ENCODE measurements around the gene PCLO. TPM values are rescaled to one million over a fixed set of nuclear protein-coding genes. Genes with fewer than 3 reads are reported as not detected.

PCLO gene
- total RNA-seq, 1 experiment from 2014 or later = 7.5 TPM

GRCh38 chr7:83173664-83174063 lies 11.0 kb upstream of the PCLO start:
- TF ChIP-seq EZH2phosphoT487 (IDR thresholded peaks at IDR 0.05; ENCODE audit: borderline replicate concordance, low read length) = no peak
- TF ChIP-seq CTCF (conservative IDR thresholded peaks at IDR 0.05; ENCODE audit: low read depth, low read length) = no peak
- TF ChIP-seq EZH2 (IDR thresholded peaks at IDR 0.05; ENCODE audit: low read length, unreplicated experiment) = no peak
- no peaks in the 10 kb centered on the region for H3K4me1 ChIP-seq (ENCODE audit: insufficient read depth, low read length)
- CTCF ChIA-PET = no interaction called here
- DNase-seq (no peak), ATAC-seq (no peak)
- H3K79me2 ChIP-seq (ENCODE audit: low read length) = no peaks in the 10 kb centered on the region
- H3K4me3 ChIP-seq (ENCODE audit: low read length) = no peak overlapping the region
- POLR2A ChIA-PET (ENCODE audit: unreplicated experiment) = interaction anchor here (0.5 kb wide), 1 partner anchor 77 kb away, joined by 4 read pairs; no protein-coding TSS in a partner anchor
- no peaks in the 10 kb centered on the region for H3K9me3 ChIP-seq (ENCODE audit: low read length)
- no peaks in the 10 kb centered on the region for H3K27me3 ChIP-seq (ENCODE audit: low read length)
- intact Hi-C loops (cut with micrococcal nuclease) = no loop called here
- H3K27ac ChIP-seq (ENCODE audit: low read length) = no peak overlapping the region
- no peak overlapping the region for H2AFZ ChIP-seq (ENCODE audit: low read length)
- no peaks in the 10 kb centered on the region for H3K36me3 ChIP-seq (ENCODE audit: low read depth, low read length)
- H4K20me1 ChIP-seq (ENCODE audit: low read length) = no peaks in the 10 kb centered on the region
- H3K4me2 ChIP-seq (ENCODE audit: low read length) = no peak overlapping the region
- no TSS peak for BruUV-seq (replicated peaks)
- H3F3A ChIP-seq (ENCODE audit: low read length, unreplicated experiment) = no peaks in the 10 kb centered on the region
- H3K9ac ChIP-seq (ENCODE audit: low read length) = no peak overlapping the region
- H3K9me2 ChIP-seq (replicated peaks; ENCODE audit: low read length) = no peaks in the 10 kb centered on the region

GRCh38 chr7:83166781-83167180 lies 4.1 kb upstream of the PCLO start:
- ChIA-PET POLR2A (ENCODE audit: unreplicated experiment) (no interaction called here), CTCF (no interaction called here)
- Histone ChIP-seq H2AFZ (ENCODE audit: low read length) (no peak overlapping the region), H3K36me3 (ENCODE audit: low read depth, low read length) (no peaks in the 10 kb centered on the region), H3K9me2 (replicated peaks; ENCODE audit: low read length) (no peaks in the 10 kb centered on the region), H3K9ac (ENCODE audit: low read length) (no peak overlapping the region), H3K79me2 (ENCODE audit: low read length) (no peaks in the 10 kb centered on the region), H3F3A (ENCODE audit: low read length, unreplicated experiment) (no peaks in the 10 kb centered on the region), H3K4me2 (ENCODE audit: low read length) (no peak overlapping the region), H3K4me1 (ENCODE audit: insufficient read depth, low read length) (peaks cover 7% of the 10 kb centered on the region; the same call in 1 of the 2 replicates), H3K4me3 (ENCODE audit: low read length) (no peak overlapping the region), H3K27me3 (ENCODE audit: low read length) (no peaks in the 10 kb centered on the region), H3K9me3 (ENCODE audit: low read length) (no peaks in the 10 kb centered on the region), H4K20me1 (ENCODE audit: low read length) (no peaks in the 10 kb centered on the region), H3K27ac (ENCODE audit: low read length) (no peak overlapping the region)
- ATAC-seq (no peak), DNase-seq (no peak)
- TF ChIP-seq EZH2phosphoT487 (IDR thresholded peaks at IDR 0.05; ENCODE audit: borderline replicate concordance, low read length) (no peak), EZH2 (IDR thresholded peaks at IDR 0.05; ENCODE audit: low read length, unreplicated experiment) (no peak), CTCF (conservative IDR thresholded peaks at IDR 0.05; ENCODE audit: low read depth, low read length) (no peak)
- intact Hi-C loops (cut with micrococcal nuclease) = no loop called here
- no TSS peak for BruUV-seq (replicated peaks)

- no peak for TF ChIP-seq EZH2phosphoT487 (IDR thresholded peaks at IDR 0.05; ENCODE audit: borderline replicate concordance, low read length)
- TF ChIP-seq EZH2 (IDR thresholded peaks at IDR 0.05; ENCODE audit: low read length, unreplicated experiment) = no peak
- no peak for TF ChIP-seq CTCF (conservative IDR thresholded peaks at IDR 0.05; ENCODE audit: low read depth, low read length)
- ChIA-PET POLR2A (ENCODE audit: unreplicated experiment) (no interaction called here), CTCF (no interaction called here)
- Histone ChIP-seq H3K79me2 (ENCODE audit: low read length) (no peaks in the 10 kb centered on the region; the same call in 1 of the 2 replicates), H3K36me3 (ENCODE audit: low read depth, low read length) (no peaks in the 10 kb centered on the region), H3K9ac (ENCODE audit: low read length) (peak overlapping the region; percentile 77), H4K20me1 (ENCODE audit: low read length) (no peaks in the 10 kb centered on the region), H3K4me2 (ENCODE audit: low read length) (peak overlapping the region; percentile 91), H2AFZ (ENCODE audit: low read length) (peak overlapping the region; percentile 87), H3K9me2 (replicated peaks; ENCODE audit: low read length) (no peaks in the 10 kb centered on the region), H3K9me3 (ENCODE audit: low read length) (no peaks in the 10 kb centered on the region), H3K27me3 (ENCODE audit: low read length) (no peaks in the 10 kb centered on the region), H3K4me1 (ENCODE audit: insufficient read depth, low read length) (peaks cover 30% of the 10 kb centered on the region), H3K27ac (ENCODE audit: low read length) (peak overlapping the region; percentile 38; the same call in 1 of the 2 replicates), H3F3A (ENCODE audit: low read length, unreplicated experiment) (no peaks in the 10 kb centered on the region), H3K4me3 (ENCODE audit: low read length) (peak overlapping the region; percentile 95)
- ATAC-seq = peak; percentile 10
- peak; percentile 8 for DNase-seq
- intact Hi-C loops (cut with micrococcal nuclease) = loop anchor here (2.0 to 5.0 kb wide), 7 partner anchors 31 to 420 kb away; no protein-coding TSS in a partner anchor
- BruUV-seq (replicated peaks) = no TSS peak
Observed at GRCh38 chr7:83161899-83162401, 734 bp downstream of the PCLO start.
